ENCODE data around the gene SLC17A4.

SLC17A4 gene

DNA sequence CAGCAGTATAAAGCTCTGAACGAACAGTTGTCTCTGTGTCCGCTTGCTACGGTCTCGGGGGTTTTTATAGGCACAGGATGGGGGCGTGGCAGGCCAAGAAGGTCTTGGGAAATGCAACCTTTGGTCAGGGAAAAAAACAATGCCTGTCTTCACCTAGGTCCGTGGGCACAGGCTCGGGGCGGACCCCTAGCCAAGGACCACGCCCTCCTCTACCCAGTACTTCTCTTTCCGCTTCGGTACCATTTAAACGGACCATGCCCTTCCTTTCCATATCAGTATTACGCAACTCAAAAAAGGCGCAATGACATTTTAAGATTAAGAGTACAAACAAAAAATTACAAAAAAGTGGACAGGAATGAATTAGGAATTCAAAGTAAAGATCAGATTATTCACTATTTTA lies 44.3 kb upstream of the SLC17A4 start:
- no peak overlapping the region for H3K9ac ChIP-seq (ENCODE audit: low read depth, low read length, poor library complexity, severe bottlenecking)
- no peaks in the 10 kb centered on the region for H4K20me1 ChIP-seq (ENCODE audit: insufficient read depth, low read length, poor library complexity, severe bottlenecking)
- no peaks in the 10 kb centered on the region for H3K9me2 ChIP-seq (replicated peaks; ENCODE audit: low read depth, low read length)
- no peak overlapping the region for H3K4me2 ChIP-seq (ENCODE audit: low read depth, low read length, poor library complexity, severe bottlenecking)
- H3K36me3 ChIP-seq (ENCODE audit: insufficient read depth, low read length): no peaks in the 10 kb centered on the region
- H3K27me3 ChIP-seq (ENCODE audit: insufficient read depth, low read length, poor library complexity, severe bottlenecking): no peaks in the 10 kb centered on the region
- TF ChIP-seq, protein P1, sequence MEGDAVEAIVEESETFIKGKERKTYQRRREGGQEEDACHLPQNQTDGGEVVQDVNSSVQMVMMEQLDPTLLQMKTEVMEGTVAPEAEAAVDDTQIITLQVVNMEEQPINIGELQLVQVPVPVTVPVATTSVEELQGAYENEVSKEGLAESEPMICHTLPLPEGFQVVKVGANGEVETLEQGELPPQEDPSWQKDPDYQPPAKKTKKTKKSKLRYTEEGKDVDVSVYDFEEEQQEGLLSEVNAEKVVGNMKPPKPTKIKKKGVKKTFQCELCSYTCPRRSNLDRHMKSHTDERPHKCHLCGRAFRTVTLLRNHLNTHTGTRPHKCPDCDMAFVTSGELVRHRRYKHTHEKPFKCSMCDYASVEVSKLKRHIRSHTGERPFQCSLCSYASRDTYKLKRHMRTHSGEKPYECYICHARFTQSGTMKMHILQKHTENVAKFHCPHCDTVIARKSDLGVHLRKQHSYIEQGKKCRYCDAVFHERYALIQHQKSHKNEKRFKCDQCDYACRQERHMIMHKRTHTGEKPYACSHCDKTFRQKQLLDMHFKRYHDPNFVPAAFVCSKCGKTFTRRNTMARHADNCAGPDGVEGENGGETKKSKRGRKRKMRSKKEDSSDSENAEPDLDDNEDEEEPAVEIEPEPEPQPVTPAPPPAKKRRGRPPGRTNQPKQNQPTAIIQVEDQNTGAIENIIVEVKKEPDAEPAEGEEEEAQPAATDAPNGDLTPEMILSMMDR (conservative IDR thresholded peaks at IDR 0.05; ENCODE audit: low read length): no peak
- TF ChIP-seq EZH2phosphoT487 (IDR thresholded peaks at IDR 0.05; ENCODE audit: borderline replicate concordance): no peak
- no peaks in the 10 kb centered on the region for H3K79me2 ChIP-seq (ENCODE audit: insufficient read depth, low read length)
- H3K9me3 ChIP-seq (ENCODE audit: insufficient read depth, low read depth, low read length): no peaks in the 10 kb centered on the region
- no peak overlapping the region for H2AFZ ChIP-seq (ENCODE audit: low read length)
- no peak overlapping the region for H3K4me3 ChIP-seq (ENCODE audit: low read length, poor library complexity, severe bottlenecking)
- H3F3A ChIP-seq (ENCODE audit: low read depth): no peaks in the 10 kb centered on the region
- H3K4me1 ChIP-seq (ENCODE audit: insufficient read depth, low read length, poor library complexity, severe bottlenecking): peaks cover 17% of the 10 kb centered on the region

- Histone ChIP-seq H3K27me3 (ENCODE audit: insufficient read depth, low read length, poor library complexity, severe bottlenecking) (no peaks in the 10 kb centered on the region), H3K4me3 (ENCODE audit: low read length, poor library complexity, severe bottlenecking) (no peak overlapping the region), H3K79me2 (ENCODE audit: insufficient read depth, low read length) (no peaks in the 10 kb centered on the region), H4K20me1 (ENCODE audit: insufficient read depth, low read length, poor library complexity, severe bottlenecking) (no peaks in the 10 kb centered on the region), H3K4me1 (ENCODE audit: insufficient read depth, low read length, poor library complexity, severe bottlenecking) (peaks cover 28% of the 10 kb centered on the region), H3K9ac (ENCODE audit: low read depth, low read length, poor library complexity, severe bottlenecking) (no peak overlapping the region), H3K36me3 (ENCODE audit: insufficient read depth, low read length) (no peaks in the 10 kb centered on the region), H2AFZ (ENCODE audit: low read length) (no peak overlapping the region), H3K9me3 (ENCODE audit: insufficient read depth, low read depth, low read length) (no peaks in the 10 kb centered on the region), H3F3A (ENCODE audit: low read depth) (no peaks in the 10 kb centered on the region), H3K4me2 (ENCODE audit: low read depth, low read length, poor library complexity, severe bottlenecking) (no peak overlapping the region), H3K9me2 (replicated peaks; ENCODE audit: low read depth, low read length) (no peaks in the 10 kb centered on the region)
- TF ChIP-seq, protein P1 (conservative IDR thresholded peaks at IDR 0.05; ENCODE audit: low read length): no peak
- no peak for TF ChIP-seq EZH2phosphoT487 (IDR thresholded peaks at IDR 0.05; ENCODE audit: borderline replicate concordance)
Observed at GRCh38 chr6:25713824-25714223, 40.7 kb upstream of the SLC17A4 start.

DNA sequence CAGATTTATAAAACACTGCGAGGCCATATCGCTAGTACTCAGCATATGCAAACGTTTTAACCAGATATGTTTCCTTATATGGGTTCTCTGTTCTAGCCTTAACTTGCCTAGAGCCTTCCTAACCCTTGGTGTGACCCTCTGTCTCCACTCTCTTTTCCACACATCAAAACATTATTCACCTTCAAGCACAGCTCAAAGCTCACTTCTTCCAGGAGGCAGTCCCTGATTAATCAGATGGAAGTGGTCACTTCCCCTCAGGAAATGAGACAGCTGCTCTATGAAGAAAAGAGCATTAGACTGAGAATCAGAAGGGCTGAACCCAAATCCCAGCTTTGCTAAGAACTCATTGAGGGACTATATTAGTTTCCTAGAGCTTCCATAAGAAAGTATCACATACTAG lies 39.8 kb upstream of the SLC17A4 start:
- H3K79me2 ChIP-seq (ENCODE audit: insufficient read depth, low read length): no peaks in the 10 kb centered on the region
- peak overlapping the region; percentile 12 for H3K4me2 ChIP-seq (ENCODE audit: low read depth, low read length, poor library complexity, severe bottlenecking)
- H3K9me3 ChIP-seq (ENCODE audit: insufficient read depth, low read depth, low read length): no peaks in the 10 kb centered on the region
- TF ChIP-seq EZH2phosphoT487 (IDR thresholded peaks at IDR 0.05; ENCODE audit: borderline replicate concordance): no peak
- TF ChIP-seq, protein P1 (conservative IDR thresholded peaks at IDR 0.05; ENCODE audit: low read length): no peak
- no peak overlapping the region for H3K4me3 ChIP-seq (ENCODE audit: low read length, poor library complexity, severe bottlenecking)
- H3K9me2 ChIP-seq (replicated peaks; ENCODE audit: low read depth, low read length): no peaks in the 10 kb centered on the region
- no peaks in the 10 kb centered on the region for H3K27me3 ChIP-seq (ENCODE audit: insufficient read depth, low read length, poor library complexity, severe bottlenecking)
- H3F3A ChIP-seq (ENCODE audit: low read depth): no peaks in the 10 kb centered on the region
- H3K9ac ChIP-seq (ENCODE audit: low read depth, low read length, poor library complexity, severe bottlenecking): no peak overlapping the region
- H2AFZ ChIP-seq (ENCODE audit: low read length): no peak overlapping the region
- H4K20me1 ChIP-seq (ENCODE audit: insufficient read depth, low read length, poor library complexity, severe bottlenecking): no peaks in the 10 kb centered on the region
- no peaks in the 10 kb centered on the region for H3K36me3 ChIP-seq (ENCODE audit: insufficient read depth, low read length)
- peaks cover 28% of the 10 kb centered on the region for H3K4me1 ChIP-seq (ENCODE audit: insufficient read depth, low read length, poor library complexity, severe bottlenecking)

All from Loucy (cell line).